Measurements from ENCODE around the gene KCNC1. TPM values are rescaled to one million over a fixed set of nuclear protein-coding genes. Genes with fewer than 3 reads are reported as not detected.

Gene KCNC1
- total RNA-seq, 1 experiment from 2014 or later, result 0.04 TPM

DNA sequence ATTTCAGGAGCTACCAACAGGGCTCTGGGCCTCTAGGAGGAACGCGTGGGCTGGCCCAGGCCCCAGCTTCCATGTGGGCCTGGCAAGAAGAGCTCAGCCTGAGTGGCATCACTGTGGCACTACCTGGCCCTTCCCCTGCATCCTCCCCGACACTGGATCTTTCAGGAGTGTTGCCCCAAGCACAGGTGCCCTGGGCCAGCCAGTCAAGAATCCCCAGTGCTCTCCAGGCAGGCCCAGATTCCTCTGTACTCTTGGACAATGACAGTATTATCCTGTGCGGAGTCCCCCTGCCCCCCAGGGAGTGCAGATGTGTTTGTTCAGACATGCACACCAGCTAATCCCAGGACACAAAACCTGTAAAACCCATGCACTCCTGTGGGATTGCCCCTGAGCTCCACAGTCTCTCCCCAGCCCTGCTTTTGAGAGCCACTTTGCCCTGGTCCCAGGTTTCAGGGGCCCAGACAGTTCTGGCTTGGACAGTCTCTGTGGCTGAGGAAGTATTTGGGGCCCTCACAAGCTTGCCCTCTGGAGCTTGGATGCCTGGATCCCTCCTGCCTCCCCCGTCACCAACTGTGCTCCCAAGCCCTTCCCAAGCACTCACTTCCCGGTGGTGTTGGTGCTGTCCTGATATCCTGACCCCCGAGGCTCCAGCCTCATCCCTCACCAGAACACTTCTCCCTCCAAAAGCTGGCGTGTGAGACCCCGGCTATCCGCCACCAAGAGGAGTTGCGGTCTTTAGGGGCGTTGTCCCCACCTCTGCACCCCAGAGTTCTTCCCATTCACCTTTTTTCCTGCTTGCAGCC lies 39.9 kb downstream of the KCNC1 start:
- H2BK5ac ChIP-seq (ENCODE audit: insufficient read length, low read length), result no peak overlapping the region
- H3K79me2 ChIP-seq (ENCODE audit: insufficient read depth, low read length), result no peaks in the 10 kb centered on the region
- H2BK120ac ChIP-seq (ENCODE audit: low read depth, low read length, poor library complexity, severe bottlenecking), result no peak overlapping the region
- H3K79me1 ChIP-seq (ENCODE audit: insufficient read depth, low read depth, low read length, poor library complexity, severe bottlenecking), result no peaks in the 10 kb centered on the region
- H3K23me2 ChIP-seq (ENCODE audit: insufficient read length, low read depth, low read length, poor library complexity, severe bottlenecking), result no peaks in the 10 kb centered on the region
- no peak overlapping the region for H2AFZ ChIP-seq (ENCODE audit: low read length)
- no peak overlapping the region for H4K5ac ChIP-seq (ENCODE audit: insufficient read length, low read depth, low read length)
- Mint-ChIP-seq H3K27me3 (ENCODE audit: low read depth) (peaks cover 1% of the 10 kb centered on the region; the same call in 1 of the 2 replicates), H3K27ac (no peak overlapping the region), H3K4me1 (peaks cover 4 to 5% of the 10 kb centered on the region in 2 experiments; a peak in 3 of 4 replicates), H3K9me3 (no peaks in the 10 kb centered on the region), H3K36me3 (ENCODE audit: insufficient read depth in 1 of 3, low read depth in 3 of 3) (no peaks in the 10 kb centered on the region), H3K4me3 (no peak overlapping the region; a peak in 1 of 5 replicates)
- TF ChIP-seq, protein P1, sequence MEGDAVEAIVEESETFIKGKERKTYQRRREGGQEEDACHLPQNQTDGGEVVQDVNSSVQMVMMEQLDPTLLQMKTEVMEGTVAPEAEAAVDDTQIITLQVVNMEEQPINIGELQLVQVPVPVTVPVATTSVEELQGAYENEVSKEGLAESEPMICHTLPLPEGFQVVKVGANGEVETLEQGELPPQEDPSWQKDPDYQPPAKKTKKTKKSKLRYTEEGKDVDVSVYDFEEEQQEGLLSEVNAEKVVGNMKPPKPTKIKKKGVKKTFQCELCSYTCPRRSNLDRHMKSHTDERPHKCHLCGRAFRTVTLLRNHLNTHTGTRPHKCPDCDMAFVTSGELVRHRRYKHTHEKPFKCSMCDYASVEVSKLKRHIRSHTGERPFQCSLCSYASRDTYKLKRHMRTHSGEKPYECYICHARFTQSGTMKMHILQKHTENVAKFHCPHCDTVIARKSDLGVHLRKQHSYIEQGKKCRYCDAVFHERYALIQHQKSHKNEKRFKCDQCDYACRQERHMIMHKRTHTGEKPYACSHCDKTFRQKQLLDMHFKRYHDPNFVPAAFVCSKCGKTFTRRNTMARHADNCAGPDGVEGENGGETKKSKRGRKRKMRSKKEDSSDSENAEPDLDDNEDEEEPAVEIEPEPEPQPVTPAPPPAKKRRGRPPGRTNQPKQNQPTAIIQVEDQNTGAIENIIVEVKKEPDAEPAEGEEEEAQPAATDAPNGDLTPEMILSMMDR (conservative IDR thresholded peaks at IDR 0.05), result no peak
- no peak overlapping the region for H3K56ac ChIP-seq (ENCODE audit: insufficient read length, low read depth, low read length)
- H3K27ac ChIP-seq (ENCODE audit: insufficient read length, low read depth, low read length), result no peak overlapping the region
- H2AK5ac ChIP-seq (ENCODE audit: insufficient read length, low read length), result no peak overlapping the region
- H2BK15ac ChIP-seq (ENCODE audit: low read depth, low read length), result no peak overlapping the region
- DNase-seq, result no peak
- H2BK20ac ChIP-seq (ENCODE audit: low read depth, low read length, poor library complexity, severe bottlenecking), result no peak overlapping the region
- peak overlapping the region; percentile 32; the same call in 1 of the 2 replicates for H3K14ac ChIP-seq (ENCODE audit: insufficient read depth, low read length)
- H3K4ac ChIP-seq (ENCODE audit: low read depth, low read length), result no peak overlapping the region
- no peaks in the 10 kb centered on the region for H3K4me1 ChIP-seq (ENCODE audit: insufficient read depth, low read length)
- no peaks in the 10 kb centered on the region for H3K9me3 ChIP-seq (ENCODE audit: control insufficient read depth, low read depth, low read length)
- H3T11ph ChIP-seq (ENCODE audit: low read length), result no peak overlapping the region
- H2BK12ac ChIP-seq (ENCODE audit: insufficient read length, low read depth, low read length), result no peak overlapping the region
- no peaks in the 10 kb centered on the region for H3K27me3 ChIP-seq (ENCODE audit: insufficient read depth, low read length)
- H4K8ac ChIP-seq (replicated peaks; ENCODE audit: insufficient read length, low read depth, low read length), result no peak overlapping the region
- no peak overlapping the region for H3K4me2 ChIP-seq (ENCODE audit: insufficient read depth, insufficient read length, low read length)
- no peak overlapping the region for H4K91ac ChIP-seq (ENCODE audit: insufficient read length, low read depth, low read length)
- no CpG with 5 or more reads among the region's 12 CpGs for WGBS (ENCODE audit: extremely low coverage, insufficient read length, low lambda C conversion rate)
- H3K23ac ChIP-seq (ENCODE audit: insufficient read length, low read depth, low read length), result no peak overlapping the region
- H3K9ac ChIP-seq (ENCODE audit: extremely low read depth, insufficient read length, low read length), result no peak overlapping the region
- no peaks in the 10 kb centered on the region for H4K20me1 ChIP-seq (ENCODE audit: control insufficient read depth, insufficient read depth, insufficient read length)
- H3K18ac ChIP-seq (ENCODE audit: insufficient read length, low read depth, low read length), result no peak overlapping the region
